ENCODE results near the gene CHPT1. TPM values are rescaled to one million over a fixed set of nuclear protein-coding genes. Genes with fewer than 3 reads are reported as not detected.

CHPT1 gene
- total and polyA plus RNA-seq, 2 of the 13 experiments (the other 11 are each of a cell fraction or from before 2014, with no cell fraction given), result 117 to 178 TPM

DNA sequence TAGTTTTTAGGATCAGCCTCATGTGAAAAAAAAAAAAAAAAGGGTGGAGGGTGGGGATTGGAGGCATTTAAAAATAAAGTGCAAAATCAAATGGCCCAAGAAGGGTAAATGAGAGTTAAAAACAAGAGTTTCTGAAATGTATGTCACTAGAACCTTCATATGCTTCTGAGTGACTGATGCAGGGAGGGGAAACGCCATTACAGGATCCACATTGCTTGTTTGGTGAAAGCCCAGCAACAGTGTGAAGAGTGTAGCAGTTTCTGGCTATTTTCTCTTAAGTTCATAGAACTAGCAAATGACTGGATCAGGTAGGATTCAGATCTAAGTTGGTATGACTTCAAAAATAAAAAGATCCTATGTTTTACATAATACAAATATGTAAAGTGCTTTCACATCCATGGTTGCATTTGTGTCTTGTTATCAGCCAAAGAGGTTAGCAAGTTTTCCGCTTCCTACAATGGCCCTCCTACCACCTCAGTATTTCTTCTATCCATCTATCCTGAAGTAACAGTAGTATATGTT, 2.9 kb downstream of the CHPT1 start:
- H3K4me2 ChIP-seq (ENCODE audit: low read depth, low read length), result peak overlapping the region; percentile 79
- peak overlapping the region; percentile 97 to 100 (median 99); a peak in 5 of 6 replicates for H3K4me3 ChIP-seq (replicated peaks in 1 of 3; ENCODE audit: insufficient read depth in 1 of 3, low read depth in 2 of 3, low read length in 3 of 3)
- in situ Hi-C loops (cut with HindIII; ENCODE audit: extremely low pct_ligation_motif_present, low pct_unique_long_range_greater_than_20kb), result no loop called here
- peaks cover 57% of the 10 kb centered on the region for H3K4me1 ChIP-seq (ENCODE audit: insufficient read depth, low read length)
- CTCF ChIA-PET (ENCODE audit: low intra/inter-chr PET ratio, low total read pairs), result no interaction called here
- peaks cover 2 to 10% of the 10 kb centered on the region in 2 experiments; a peak in 2 of 5 replicates for H3K36me3 ChIP-seq (replicated peaks in 1 of 2; ENCODE audit: control insufficient read depth in 1 of 2, insufficient read depth in 2 of 2, low read length in 2 of 2)
- POLR2A ChIA-PET, result interaction anchor here (2.8 kb wide), 1 partner anchor 101 kb away, joined by 15 read pairs; no protein-coding TSS in a partner anchor
- no peaks in the 10 kb centered on the region for H3K9me3 ChIP-seq (ENCODE audit: low read length)
- intact Hi-C loops (cut with micrococcal nuclease; ENCODE audit: unreplicated experiment), result no loop called here
- H4K20me1 ChIP-seq (ENCODE audit: insufficient read depth, low read length), result peaks cover 26% of the 10 kb centered on the region
- BruUV-seq (replicated peaks), result no TSS peak
- H3K27ac ChIP-seq (ENCODE audit: extremely low read length, insufficient read depth, low read length), result peak overlapping the region; percentile 98
- ATAC-seq, result no peak
- WGBS (ENCODE audit: low lambda C conversion rate), result 43% methylated on average over 2 of the region's 2 CpGs
- H3K27me3 ChIP-seq (ENCODE audit: control insufficient read depth in 1 of 2, insufficient read depth in 2 of 2, low read length in 2 of 2), result no peaks in the 10 kb centered on the region; a peak in 2 of 5 replicates
- DNase-seq (ENCODE audit: low spot score), result no peak
- H2AFZ ChIP-seq (ENCODE audit: low read length), result no peak overlapping the region
- peaks cover 72% of the 10 kb centered on the region for H3K79me2 ChIP-seq (ENCODE audit: insufficient read depth, low read length)
- peak overlapping the region; percentile 95 for H3K9ac ChIP-seq (ENCODE audit: insufficient read depth, low read depth, low read length)
- no peak for FAIRE-seq
- TF ChIP-seq ZNF7 (CRISPR knock-in tag; IDR thresholded peaks at IDR 0.05) (no peak), PHF21A (CRISPR knock-in tag; IDR thresholded peaks at IDR 0.05) (no peak), POLR2AphosphoS2 (IDR thresholded peaks at IDR 0.05; ENCODE audit: low read depth, low read length) (no peak), RBM22 (optimal IDR thresholded peaks at IDR 0.05; ENCODE audit: low read length) (peak; percentile 35), ZFP91 (CRISPR knock-in tag; IDR thresholded peaks at IDR 0.05; ENCODE audit: borderline replicate concordance) (no peak), ZMYM4 (CRISPR knock-in tag; IDR thresholded peaks at IDR 0.05) (no peak), RBFOX2 (IDR thresholded peaks at IDR 0.05; ENCODE audit: low read depth, low read length) (peak; percentile 47; the same call in 1 of the 2 replicates), ZBTB34 (CRISPR knock-in tag; IDR thresholded peaks at IDR 0.05) (no peak), HNF1A (IDR thresholded peaks at IDR 0.05; ENCODE audit: low read depth) (no peak), HNF1A (CRISPR knock-in tag; IDR thresholded peaks at IDR 0.05; ENCODE audit: borderline replicate concordance) (no peak), SNAI1 (CRISPR knock-in tag; IDR thresholded peaks at IDR 0.05; ENCODE audit: borderline replicate concordance) (no peak), ZBTB42 (CRISPR knock-in tag; IDR thresholded peaks at IDR 0.05) (no peak), MXI1 (IDR thresholded peaks at IDR 0.05; ENCODE audit: borderline replicate concordance, low read depth, low read length) (no peak), ZBTB1 (CRISPR knock-in tag; IDR thresholded peaks at IDR 0.05; ENCODE audit: borderline replicate concordance) (no peak)
- TF ChIP-seq, protein P1, sequence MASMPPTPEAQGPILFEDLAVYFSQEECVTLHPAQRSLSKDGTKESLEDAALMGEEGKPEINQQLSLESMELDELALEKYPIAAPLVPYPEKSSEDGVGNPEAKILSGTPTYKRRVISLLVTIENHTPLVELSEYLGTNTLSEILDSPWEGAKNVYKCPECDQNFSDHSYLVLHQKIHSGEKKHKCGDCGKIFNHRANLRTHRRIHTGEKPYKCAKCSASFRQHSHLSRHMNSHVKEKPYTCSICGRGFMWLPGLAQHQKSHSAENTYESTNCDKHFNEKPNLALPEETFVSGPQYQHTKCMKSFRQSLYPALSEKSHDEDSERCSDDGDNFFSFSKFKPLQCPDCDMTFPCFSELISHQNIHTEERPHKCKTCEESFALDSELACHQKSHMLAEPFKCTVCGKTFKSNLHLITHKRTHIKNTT (CRISPR knock-in tag; IDR thresholded peaks at IDR 0.05), result no peak
